Neural cell (in vitro differentiated cells): ENCODE results near the gene AGXT. TPM values are rescaled to one million over a fixed set of nuclear protein-coding genes. Genes with fewer than 3 reads are reported as not detected.

Source experiments
- H2AFZ ChIP-seq: fragments of 200-600, 300-800 bp; sonication (generic), shearing (Covaris generic); 2 replicates; pipeline ENCODE4 v1.6.0; 2014; ENCODE audit warnings: low read depth, mild to moderate bottlenecking, antibody characterized with exemption, low read length, moderate library complexity
- H3F3A ChIP-seq: fragments of 200-600 bp; shearing (Covaris generic); 2 replicates; pipeline ENCODE4 v1.6.1; 2016; ENCODE audit warnings: mild to moderate bottlenecking, moderate library complexity, mixed read lengths, antibody characterized with exemption, low read length; ENCODE audit not compliant: insufficient read depth, poor library complexity, severe bottlenecking
- H3K27ac ChIP-seq: fragments of 200-600, 300-800 bp; sonication (generic), shearing (Covaris generic); 2 replicates; pipeline ENCODE4 v1.5.1; 2014; ENCODE audit warnings: mild to moderate bottlenecking, low read length, moderate library complexity
- H3K27me3 ChIP-seq: fragments of 300-800, 200-600 bp; sonication (generic), shearing (Covaris generic); 2 replicates; pipeline ENCODE4 v1.6.0; 2014; ENCODE audit warnings: mild to moderate bottlenecking, low read depth, low read length, moderate library complexity; ENCODE audit not compliant: insufficient read depth
- H3K36me3 ChIP-seq: fragments of 300-800, 200-600 bp; sonication (generic), shearing (Covaris generic); 2 replicates; pipeline ENCODE4 v1.5.1; 2014; ENCODE audit warnings: mild to moderate bottlenecking, antibody characterized with exemption, low read length, moderate library complexity; ENCODE audit not compliant: insufficient read depth
- H3K4me2 ChIP-seq: fragments of 300-800, 200-600 bp; sonication (generic), shearing (Covaris generic); 2 replicates; pipeline ENCODE4 v1.6.0; 2014; ENCODE audit warnings: mild to moderate bottlenecking, low read length
- H3K4me3 ChIP-seq: fragments of 300-800, 200-600 bp; sonication (generic), shearing (Covaris generic); 2 replicates; pipeline ENCODE4 v1.5.1; 2014; ENCODE audit warnings: mild to moderate bottlenecking, low read length, moderate library complexity
- H3K79me2 ChIP-seq: fragments of 200-600 bp; shearing (Covaris generic); replicated peaks from 2 replicates; pipeline ENCODE4 v1.6.0; 2014; ENCODE audit warnings: mild to moderate bottlenecking, low read length, moderate library complexity; ENCODE audit not compliant: insufficient read depth
- H3K9ac ChIP-seq: fragments of 300-800, 200-600 bp; sonication (generic), shearing (Covaris generic); 2 replicates; pipeline ENCODE4 v1.6.1; 2016; ENCODE audit warnings: mild to moderate bottlenecking, low read length, mixed read lengths
- H3K9me2 ChIP-seq: fragments of 200-600 bp; shearing (Covaris generic); 2 replicates; pipeline ENCODE4 v1.6.1; 2016; ENCODE audit warnings: mild to moderate bottlenecking, low read length, mixed read lengths; ENCODE audit not compliant: insufficient read depth
- H3K9me3 ChIP-seq: fragments of 200-600, 300-800 bp; sonication (generic), shearing (Covaris generic); 2 replicates; pipeline ENCODE4 v1.6.1; 2016; ENCODE audit warnings: mild to moderate bottlenecking, mixed run types, low read length, moderate library complexity, mixed read lengths
- H4K20me1 ChIP-seq: fragments of 200-600 bp; shearing (Covaris generic); 2 replicates; pipeline ENCODE4 v1.6.1; 2016; ENCODE audit warnings: mild to moderate bottlenecking, mixed run types; ENCODE audit not compliant: insufficient read depth
- CTCF ChIP-seq: fragments of 450-650 bp; IDR thresholded peaks from 2 replicates; pipeline ENCODE4 v1.5.1; 2014; ENCODE audit warnings: antibody characterized with exemption, mild to moderate bottlenecking, moderate library complexity; ENCODE audit not compliant: poor library complexity, severe bottlenecking
- EP300 ChIP-seq: fragments of 450-650 bp; conservative IDR thresholded peaks from 2 replicates; pipeline ENCODE4 v1.6.1; 2014; ENCODE audit warnings: antibody characterized with exemption, mild to moderate bottlenecking, moderate library complexity; ENCODE audit not compliant: poor library complexity, severe bottlenecking
- EZH2 ChIP-seq: fragments of 200-600, 300-800 bp; shearing (Covaris generic), sonication (generic); IDR thresholded peaks from 2 replicates; pipeline ENCODE4 v1.6.1; 2014; ENCODE audit warnings: antibody characterized with exemption, low read length, borderline replicate concordance, mild to moderate bottlenecking; ENCODE audit not compliant: insufficient read depth, poor library complexity, severe bottlenecking
- MXI1 ChIP-seq: fragments of 450-650 bp; conservative IDR thresholded peaks from 2 replicates; pipeline ENCODE4 v1.6.1; 2014; ENCODE audit warnings: antibody characterized with exemption, mild to moderate bottlenecking; ENCODE audit not compliant: poor library complexity, severe bottlenecking
- POLR2AphosphoS5 ChIP-seq: IDR thresholded peaks from 2 replicates; pipeline ENCODE4 v1.6.1; 2012
- RAD21 ChIP-seq: fragments of 450-650 bp; conservative IDR thresholded peaks from 2 replicates; pipeline ENCODE4 v1.6.1; 2014; ENCODE audit warnings: antibody characterized with exemption, mild to moderate bottlenecking, moderate library complexity
- SMC3 ChIP-seq: fragments of 450-650 bp; conservative IDR thresholded peaks from 2 replicates; pipeline ENCODE4 v1.6.1; 2014; ENCODE audit warnings: antibody characterized with exemption, mild to moderate bottlenecking, moderate library complexity; ENCODE audit not compliant: poor library complexity
- TAF1 ChIP-seq: IDR thresholded peaks from 2 replicates; pipeline ENCODE4 v1.6.1; 2012; ENCODE audit warnings: low read depth
- polyA plus RNA-seq: library from polyadenylated mRNA; depleted of rRNA; stranded (reverse); fragments of >200 nt; gene quantifications from 2 replicates; pipeline ENCODE4 v1.2.3, GENCODE V29; 2014
- TF ChIP-seq, protein P1 (sequence below): IDR thresholded peaks from 2 replicates; pipeline ENCODE4 v1.6.1; 2012; ENCODE audit warnings: borderline replicate concordance

The AGXT gene
- polyA plus RNA-seq, 1 donor from 2014 or later: not detected

- no peaks in the 10 kb centered on the region for H4K20me1 ChIP-seq
- H3K36me3 ChIP-seq: no peaks in the 10 kb centered on the region
- H3K9ac ChIP-seq: no peak overlapping the region
- H3K27ac ChIP-seq: no peak overlapping the region
- no peak for TF ChIP-seq TAF1
- no peak for TF ChIP-seq MXI1
- TF ChIP-seq, protein P1, sequence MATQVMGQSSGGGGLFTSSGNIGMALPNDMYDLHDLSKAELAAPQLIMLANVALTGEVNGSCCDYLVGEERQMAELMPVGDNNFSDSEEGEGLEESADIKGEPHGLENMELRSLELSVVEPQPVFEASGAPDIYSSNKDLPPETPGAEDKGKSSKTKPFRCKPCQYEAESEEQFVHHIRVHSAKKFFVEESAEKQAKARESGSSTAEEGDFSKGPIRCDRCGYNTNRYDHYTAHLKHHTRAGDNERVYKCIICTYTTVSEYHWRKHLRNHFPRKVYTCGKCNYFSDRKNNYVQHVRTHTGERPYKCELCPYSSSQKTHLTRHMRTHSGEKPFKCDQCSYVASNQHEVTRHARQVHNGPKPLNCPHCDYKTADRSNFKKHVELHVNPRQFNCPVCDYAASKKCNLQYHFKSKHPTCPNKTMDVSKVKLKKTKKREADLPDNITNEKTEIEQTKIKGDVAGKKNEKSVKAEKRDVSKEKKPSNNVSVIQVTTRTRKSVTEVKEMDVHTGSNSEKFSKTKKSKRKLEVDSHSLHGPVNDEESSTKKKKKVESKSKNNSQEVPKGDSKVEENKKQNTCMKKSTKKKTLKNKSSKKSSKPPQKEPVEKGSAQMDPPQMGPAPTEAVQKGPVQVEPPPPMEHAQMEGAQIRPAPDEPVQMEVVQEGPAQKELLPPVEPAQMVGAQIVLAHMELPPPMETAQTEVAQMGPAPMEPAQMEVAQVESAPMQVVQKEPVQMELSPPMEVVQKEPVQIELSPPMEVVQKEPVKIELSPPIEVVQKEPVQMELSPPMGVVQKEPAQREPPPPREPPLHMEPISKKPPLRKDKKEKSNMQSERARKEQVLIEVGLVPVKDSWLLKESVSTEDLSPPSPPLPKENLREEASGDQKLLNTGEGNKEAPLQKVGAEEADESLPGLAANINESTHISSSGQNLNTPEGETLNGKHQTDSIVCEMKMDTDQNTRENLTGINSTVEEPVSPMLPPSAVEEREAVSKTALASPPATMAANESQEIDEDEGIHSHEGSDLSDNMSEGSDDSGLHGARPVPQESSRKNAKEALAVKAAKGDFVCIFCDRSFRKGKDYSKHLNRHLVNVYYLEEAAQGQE: no peak
- no peak for TF ChIP-seq SMC3
- TF ChIP-seq CTCF: no peak
- no peak for TF ChIP-seq EP300
- no peak for TF ChIP-seq POLR2AphosphoS5
- TF ChIP-seq EZH2: no peak
- TF ChIP-seq RAD21: no peak
- no peak overlapping the region for H2AFZ ChIP-seq
- no peaks in the 10 kb centered on the region for H3F3A ChIP-seq
- no peak overlapping the region for H3K4me3 ChIP-seq
- H3K9me2 ChIP-seq: no peaks in the 10 kb centered on the region
- H3K27me3 ChIP-seq: no peaks in the 10 kb centered on the region
- H3K9me3 ChIP-seq: no peaks in the 10 kb centered on the region
- no peak overlapping the region for H3K4me2 ChIP-seq
- no peaks in the 10 kb centered on the region for H3K79me2 ChIP-seq
Measured at GRCh38 chr2:240894836-240895558, 26.4 kb downstream of the AGXT start.

DNA sequence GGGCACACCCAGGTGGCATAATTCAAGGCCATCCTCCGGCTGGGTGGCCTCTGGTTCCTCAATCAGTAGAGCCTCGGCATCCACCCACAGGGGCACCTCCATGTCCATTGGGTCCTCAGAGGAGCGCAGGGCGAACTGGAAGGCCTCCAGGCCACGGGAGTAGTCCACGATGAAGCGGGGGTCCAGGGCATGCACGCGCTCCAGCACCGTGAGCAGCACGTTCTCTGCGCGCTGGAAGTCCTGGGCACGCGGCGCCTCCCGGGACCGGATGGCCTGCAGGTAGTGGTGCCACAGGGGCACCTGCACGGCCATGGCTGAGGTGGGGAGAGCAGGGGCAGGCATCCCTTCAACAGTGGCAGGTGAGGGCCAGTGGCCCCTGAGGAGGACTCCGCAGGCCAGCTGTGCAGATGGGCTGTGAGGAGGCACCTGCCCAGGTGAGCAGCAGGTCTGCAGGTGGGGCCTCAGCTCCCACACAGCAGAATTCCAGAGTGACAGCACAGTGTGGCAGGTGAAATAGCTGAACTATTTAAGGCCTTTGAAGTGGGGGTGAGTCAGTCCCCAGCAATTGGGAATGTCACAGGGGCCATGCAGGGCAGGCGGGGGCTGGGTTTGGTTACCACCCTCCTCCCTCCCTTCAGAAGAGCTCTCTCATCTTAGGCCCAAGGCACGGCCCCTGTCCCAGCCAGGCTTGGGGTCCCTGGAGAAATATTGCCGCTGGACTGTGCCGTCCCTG, 27.2 kb downstream of the AGXT start, which contains the start of gene MAB21L4:
Gene MAB21L4 (minus strand): TSS at position 501 of the 733 bp plus-strand sequence. CDS start 159 bp downstream, at position 342.
- Histone ChIP-seq H3K9me3 (no peaks in the 10 kb centered on the region), H3F3A (no peaks in the 10 kb centered on the region), H4K20me1 (no peaks in the 10 kb centered on the region), H3K79me2 (no peaks in the 10 kb centered on the region), H3K27ac (no peak within 1 kb of the TSS), H3K4me3 (no peak within 1 kb of the TSS), H2AFZ (no peak within 1 kb of the TSS), H3K4me2 (no peak within 1 kb of the TSS), H3K36me3 (no peaks in the 10 kb centered on the region), H3K9ac (no peak within 1 kb of the TSS), H3K9me2 (no peaks in the 10 kb centered on the region), H3K27me3 (no peaks in the 10 kb centered on the region)
- TF ChIP-seq, protein P1: no peak
- TF ChIP-seq POLR2AphosphoS5 (no peak), RAD21 (no peak), SMC3 (no peak)
